Osteoblast (primary cell): ENCODE data around the gene ARHGAP32. TPM values are rescaled to one million over a fixed set of nuclear protein-coding genes. Genes with fewer than 3 reads are reported as not detected.
A peak's percentile ranks its signal among the peaks of the same experiment; 100 is the strongest.
"Not testable (repeated sequence)": the region's sequence is repeated elsewhere in the genome, so short reads cannot be mapped to it uniquely, and the experiment has no call there.

ENCODE experiments used
- DNase-seq: peaks from one replicate; pipeline ENCODE4 v3.0.0; 2011; ENCODE audit warnings: low spot score, mixed read lengths; ENCODE audit not compliant: insufficient read length; ENCODE audit errors: missing footprints
- H2AFZ ChIP-seq: 2 replicates; pipeline ENCODE4 v1.6.0; 2011; ENCODE audit warnings: mild to moderate bottlenecking, low read length
- H3K27ac ChIP-seq: 2 replicates; pipeline ENCODE4 v1.5.1; 2011; ENCODE audit warnings: mild to moderate bottlenecking, low read depth, low read length, moderate library complexity
- H3K27me3 ChIP-seq: 2 replicates; pipeline ENCODE4 v1.6.0; 2012; ENCODE audit warnings: mild to moderate bottlenecking, control low read depth, inconsistent platforms, low read length, moderate library complexity; ENCODE audit not compliant: insufficient read depth
- H3K36me3 ChIP-seq: 2 replicates; pipeline ENCODE4 v1.5.1; 2011; ENCODE audit warnings: mild to moderate bottlenecking, low read length, control low read depth, moderate library complexity; ENCODE audit not compliant: insufficient read depth
- H3K4me1 ChIP-seq: 2 replicates; pipeline ENCODE4 v1.5.1; 2011; ENCODE audit warnings: mild to moderate bottlenecking, low read length, control low read depth, moderate library complexity; ENCODE audit not compliant: insufficient read depth
- H3K4me2 ChIP-seq: 2 replicates; pipeline ENCODE4 v1.6.0; 2011; ENCODE audit warnings: mild to moderate bottlenecking, low read length; ENCODE audit not compliant: insufficient read depth
- H3K4me3 ChIP-seq: fragments of 200-600 bp; sonication (generic); 3 replicates; pipeline ENCODE4 v1.5.1; 2012; ENCODE audit warnings: mild to moderate bottlenecking, low read length, inconsistent platforms; ENCODE audit not compliant: insufficient read depth
- H3K79me2 ChIP-seq: 2 replicates; pipeline ENCODE4 v1.6.0; 2012; ENCODE audit warnings: mild to moderate bottlenecking, low read length, control low read depth, inconsistent platforms; ENCODE audit not compliant: insufficient read depth
- H3K9me3 ChIP-seq: 2 replicates; pipeline ENCODE4 v1.5.1; 2011; ENCODE audit warnings: low read depth, low read length, control low read depth
- H4K20me1 ChIP-seq: 2 replicates; pipeline ENCODE4 v1.6.0; 2012; ENCODE audit warnings: mild to moderate bottlenecking, low read length, control low read depth; ENCODE audit not compliant: insufficient read depth
- total RNA-seq: library from RNA; depleted of rRNA; stranded (reverse); fragments of >200 nt; gene quantifications from 2 replicates; pipeline ENCODE4 v1.2.3, GENCODE V29; 2012
- TF ChIP-seq, protein P1 (sequence below): IDR thresholded peaks from 2 replicates; pipeline ENCODE4 v1.5.1; 2011; ENCODE audit warnings: mild to moderate bottlenecking, low read depth, low read length, moderate library complexity; ENCODE audit errors: extremely low read depth

Gene ARHGAP32
- total RNA-seq, 1 donor: 25.3 TPM

DNA sequence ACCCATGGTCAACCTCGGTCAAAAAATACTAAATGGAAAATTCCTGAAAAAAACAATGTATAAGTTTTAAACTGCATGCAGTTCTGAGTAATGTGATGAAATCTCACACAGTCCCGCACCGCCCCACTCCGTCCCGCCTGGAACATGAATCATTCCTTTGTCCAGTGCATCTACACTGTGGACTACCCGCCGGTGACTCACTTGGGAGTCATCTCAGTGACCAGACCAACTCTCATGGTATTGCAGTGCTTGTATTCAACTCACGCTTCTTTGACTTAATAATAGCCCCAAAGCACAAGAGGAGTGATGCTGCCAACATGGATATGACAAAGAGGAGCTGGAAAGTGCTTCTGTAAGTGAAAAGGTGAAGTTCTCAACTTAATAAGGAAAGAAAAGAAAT lies 48.8 kb downstream of the ARHGAP32 start:
- Histone ChIP-seq H3K79me2 (peaks cover 2% of the 10 kb centered on the region), H3K9me3 (no peaks in the 10 kb centered on the region), H2AFZ (peak overlapping the region; percentile 47), H3K27ac (peak overlapping the region; percentile 96), H3K4me2 (peak overlapping the region; percentile 71), H4K20me1 (no peaks in the 10 kb centered on the region), H3K27me3 (no peaks in the 10 kb centered on the region), H3K4me3 (peak overlapping the region; percentile 38), H3K4me1 (peaks cover 23% of the 10 kb centered on the region), H3K36me3 (no peaks in the 10 kb centered on the region)
- TF ChIP-seq, protein P1, sequence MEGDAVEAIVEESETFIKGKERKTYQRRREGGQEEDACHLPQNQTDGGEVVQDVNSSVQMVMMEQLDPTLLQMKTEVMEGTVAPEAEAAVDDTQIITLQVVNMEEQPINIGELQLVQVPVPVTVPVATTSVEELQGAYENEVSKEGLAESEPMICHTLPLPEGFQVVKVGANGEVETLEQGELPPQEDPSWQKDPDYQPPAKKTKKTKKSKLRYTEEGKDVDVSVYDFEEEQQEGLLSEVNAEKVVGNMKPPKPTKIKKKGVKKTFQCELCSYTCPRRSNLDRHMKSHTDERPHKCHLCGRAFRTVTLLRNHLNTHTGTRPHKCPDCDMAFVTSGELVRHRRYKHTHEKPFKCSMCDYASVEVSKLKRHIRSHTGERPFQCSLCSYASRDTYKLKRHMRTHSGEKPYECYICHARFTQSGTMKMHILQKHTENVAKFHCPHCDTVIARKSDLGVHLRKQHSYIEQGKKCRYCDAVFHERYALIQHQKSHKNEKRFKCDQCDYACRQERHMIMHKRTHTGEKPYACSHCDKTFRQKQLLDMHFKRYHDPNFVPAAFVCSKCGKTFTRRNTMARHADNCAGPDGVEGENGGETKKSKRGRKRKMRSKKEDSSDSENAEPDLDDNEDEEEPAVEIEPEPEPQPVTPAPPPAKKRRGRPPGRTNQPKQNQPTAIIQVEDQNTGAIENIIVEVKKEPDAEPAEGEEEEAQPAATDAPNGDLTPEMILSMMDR: no peak
- peak; percentile 90 for DNase-seq

DNA sequence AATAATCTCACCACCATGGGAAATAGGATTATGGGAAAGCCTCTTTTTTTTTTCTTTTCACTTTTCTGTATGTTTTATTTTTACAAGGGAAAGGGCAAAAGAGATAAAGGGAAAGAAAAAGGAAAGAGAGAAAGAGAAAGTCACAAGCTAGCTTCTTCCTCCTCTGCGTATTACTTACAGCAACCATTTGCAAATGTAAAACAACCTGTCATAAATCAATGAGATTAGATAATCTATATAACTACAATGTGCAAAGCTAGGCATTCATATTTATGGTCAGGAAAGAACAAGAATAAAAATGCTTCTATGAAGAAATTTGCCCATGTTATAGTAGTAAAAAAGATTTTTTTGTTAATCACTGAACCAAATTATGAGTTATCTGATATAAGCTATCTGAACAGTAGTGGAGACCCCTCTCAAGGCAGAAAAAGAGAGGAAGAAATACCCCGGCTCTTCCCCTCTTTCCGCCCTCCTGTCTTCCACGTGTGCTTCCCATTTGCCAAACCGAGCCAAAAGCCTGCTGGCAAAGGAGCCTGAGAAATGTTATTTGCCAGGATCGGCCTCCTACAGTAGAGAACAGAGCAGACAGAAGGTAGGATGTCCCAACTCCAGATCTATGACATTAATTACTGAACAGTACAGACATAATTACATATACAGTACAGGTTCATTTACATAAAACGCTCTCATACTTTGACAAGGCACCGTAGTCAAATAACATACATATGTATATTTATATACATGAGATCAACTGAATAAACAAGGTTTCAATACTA lies 50.2 kb downstream of the ARHGAP32 start:
- Histone ChIP-seq H3K79me2 (peaks cover 2% of the 10 kb centered on the region), H3K4me1 (peaks cover 23% of the 10 kb centered on the region), H3K4me2 (no peak overlapping the region), H3K4me3 (no peak overlapping the region), H3K36me3 (no peaks in the 10 kb centered on the region), H3K27me3 (no peaks in the 10 kb centered on the region), H3K27ac (peak overlapping the region; percentile 96), H3K9me3 (no peaks in the 10 kb centered on the region), H4K20me1 (no peaks in the 10 kb centered on the region), H2AFZ (no peak overlapping the region)
- TF ChIP-seq, protein P1: no peak
- no peak for DNase-seq

DNA sequence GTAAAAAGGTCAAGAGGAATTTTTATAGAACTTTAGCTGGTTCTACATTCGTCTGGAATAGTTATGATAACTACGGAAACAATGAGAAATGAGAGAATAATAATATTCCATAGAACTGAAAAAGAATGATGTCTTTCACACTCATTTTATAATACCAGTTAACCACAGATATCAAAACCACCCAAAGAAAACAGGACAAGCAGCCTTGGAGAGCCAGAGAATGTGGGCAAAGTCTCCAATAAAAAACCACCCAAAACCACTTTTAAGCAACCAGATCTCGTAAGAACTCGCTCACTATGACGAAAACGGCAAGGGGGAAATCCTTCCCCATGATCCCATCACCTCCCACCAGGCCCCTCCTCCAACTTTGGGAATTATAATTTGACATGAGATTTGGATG lies 60.8 kb downstream of the ARHGAP32 start:
- Histone ChIP-seq H3K4me3 (no peak overlapping the region), H3K36me3 (no peaks in the 10 kb centered on the region), H3K27me3 (no peaks in the 10 kb centered on the region), H3K27ac (peak overlapping the region; percentile 84), H3K79me2 (no peaks in the 10 kb centered on the region), H3K9me3 (no peaks in the 10 kb centered on the region), H3K4me1 (peaks cover 19% of the 10 kb centered on the region), H3K4me2 (peak overlapping the region; percentile 57), H4K20me1 (no peaks in the 10 kb centered on the region), H2AFZ (no peak overlapping the region)
- DNase-seq: peak; percentile 37
- TF ChIP-seq, protein P1: no peak

DNA sequence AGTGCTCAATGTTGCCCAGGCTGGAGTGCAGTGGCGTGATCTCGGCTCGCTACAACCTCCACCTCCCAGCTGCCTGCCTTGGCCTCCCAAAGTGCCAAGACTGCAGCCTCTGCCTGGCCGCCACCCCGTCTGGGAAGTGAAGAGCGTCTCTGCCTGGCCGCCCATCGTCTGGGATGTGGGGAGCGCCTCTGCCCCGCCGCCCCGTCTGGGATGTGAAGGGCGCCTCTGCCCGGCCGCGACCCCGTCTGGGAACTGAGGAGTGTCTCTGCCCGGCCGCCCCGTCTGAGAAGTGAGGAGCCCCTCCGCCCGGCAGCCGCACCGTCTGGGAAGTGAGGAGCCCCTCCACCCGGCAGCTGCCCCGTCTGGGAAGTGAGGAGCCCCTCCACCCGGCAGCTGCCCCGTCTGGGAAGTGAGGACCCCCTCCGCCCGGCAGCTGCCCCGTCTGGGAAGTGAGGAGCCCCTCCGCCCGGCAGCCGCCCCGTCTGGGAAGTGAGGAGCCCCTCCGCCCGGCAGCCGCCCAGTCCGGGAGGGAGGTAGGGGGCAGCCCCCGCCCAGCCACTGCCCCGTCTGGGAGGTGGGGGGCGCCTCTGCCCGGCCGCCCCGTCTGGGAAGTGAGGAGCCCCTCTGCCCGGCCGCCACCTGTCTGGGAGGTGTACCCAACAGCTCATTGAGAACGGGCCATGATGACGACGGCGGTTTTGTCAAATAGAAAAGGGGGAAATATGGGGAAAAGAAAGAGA lies 63.1 kb downstream of the ARHGAP32 start:
- not testable (repeated sequence) for H2AFZ ChIP-seq, H3K4me3 ChIP-seq, H3K4me2 ChIP-seq, H4K20me1 ChIP-seq, H3K36me3 ChIP-seq, H3K27ac ChIP-seq, H3K9me3 ChIP-seq, H3K79me2 ChIP-seq, H3K27me3 ChIP-seq, DNase-seq
- H3K4me1 ChIP-seq: peaks cover 19% of the 10 kb centered on the region
